Esophagus muscularis mucosa (tissue), 3 donors: ENCODE results near the gene MKI67.

Experiments used
- POLR2A ChIP-seq: fragments of 450-650 bp; IDR thresholded peaks from one replicate; pipeline ENCODE4 v1.6.1; 2017; ENCODE audit warnings: antibody characterized with exemption, moderate library complexity, mild to moderate bottlenecking, low read depth
- TF ChIP-seq, protein P1 (sequence below), 3 experiments: fragments of 200-600 bp in 2 of 3; fragments of 450-650 bp in 1 of 3; sonication (generic) in 2 of 3; IDR thresholded peaks; one replicate each; pipeline ENCODE4 v1.5.1; 2017 to 2019; ENCODE audit warnings: antibody characterized with exemption in 3 of 3, mild to moderate bottlenecking in 2 of 3, moderate library complexity in 1 of 3

DNA sequence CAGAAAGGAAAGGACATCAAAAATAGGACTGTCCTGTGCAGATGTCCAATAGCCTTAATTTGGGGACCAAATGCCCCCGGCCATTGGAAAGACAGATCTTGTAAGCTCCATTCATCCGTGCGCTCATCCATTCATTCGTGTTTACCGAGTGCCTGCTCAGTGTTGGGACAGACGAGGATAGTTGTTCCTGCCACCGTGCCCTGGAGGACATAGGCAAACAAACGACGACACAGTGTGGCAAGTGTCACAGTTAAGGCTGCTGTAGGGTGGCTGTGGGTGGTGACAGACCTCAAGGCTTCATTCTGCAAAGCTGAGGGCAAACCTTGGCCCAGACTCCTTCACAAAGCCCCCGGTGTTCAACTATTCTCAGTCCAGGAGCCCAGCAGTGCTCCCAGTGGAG, 27.6 kb downstream of the MKI67 start:
- TF ChIP-seq, protein P1, sequence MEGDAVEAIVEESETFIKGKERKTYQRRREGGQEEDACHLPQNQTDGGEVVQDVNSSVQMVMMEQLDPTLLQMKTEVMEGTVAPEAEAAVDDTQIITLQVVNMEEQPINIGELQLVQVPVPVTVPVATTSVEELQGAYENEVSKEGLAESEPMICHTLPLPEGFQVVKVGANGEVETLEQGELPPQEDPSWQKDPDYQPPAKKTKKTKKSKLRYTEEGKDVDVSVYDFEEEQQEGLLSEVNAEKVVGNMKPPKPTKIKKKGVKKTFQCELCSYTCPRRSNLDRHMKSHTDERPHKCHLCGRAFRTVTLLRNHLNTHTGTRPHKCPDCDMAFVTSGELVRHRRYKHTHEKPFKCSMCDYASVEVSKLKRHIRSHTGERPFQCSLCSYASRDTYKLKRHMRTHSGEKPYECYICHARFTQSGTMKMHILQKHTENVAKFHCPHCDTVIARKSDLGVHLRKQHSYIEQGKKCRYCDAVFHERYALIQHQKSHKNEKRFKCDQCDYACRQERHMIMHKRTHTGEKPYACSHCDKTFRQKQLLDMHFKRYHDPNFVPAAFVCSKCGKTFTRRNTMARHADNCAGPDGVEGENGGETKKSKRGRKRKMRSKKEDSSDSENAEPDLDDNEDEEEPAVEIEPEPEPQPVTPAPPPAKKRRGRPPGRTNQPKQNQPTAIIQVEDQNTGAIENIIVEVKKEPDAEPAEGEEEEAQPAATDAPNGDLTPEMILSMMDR (IDR thresholded peaks at IDR 0.05) = no peak
- no peak for TF ChIP-seq POLR2A
